ENCODE measurements around the gene ICA1. TPM values are rescaled to one million over a fixed set of nuclear protein-coding genes. Genes with fewer than 3 reads are reported as not detected.
A peak's percentile ranks its signal among the peaks of the same experiment; 100 is the strongest.

Gene ICA1
- total and polyA plus RNA-seq, 5 donors = 36.8 to 98.2 (median 70.3) TPM

- Histone ChIP-seq H3K9me3 (ENCODE audit: control insufficient read depth, low read length) (no peaks in the 10 kb centered on the region), H3K27ac (ENCODE audit: low read length) (no peak overlapping the region), H3K27me3 (ENCODE audit: control insufficient read depth, insufficient read depth) (no peaks in the 10 kb centered on the region), H3K4me3 (ENCODE audit: low read length) (no peak overlapping the region), H3K4me1 (ENCODE audit: control insufficient read depth, insufficient read depth, low read length) (peaks cover 1% of the 10 kb centered on the region)
- intact Hi-C loops (cut with DNase I) = no loop called here
- 62% methylated on average over 3 of the region's 3 CpGs for WGBS
- no peak for DNase-seq
- no peak for ATAC-seq
These were observed 101.7 kb downstream of the ICA1 start for GRCh38 chr7:8160250-8160649.

GRCh38 chr7:8159595-8159994 lies 102.4 kb downstream of the ICA1 start:
- no peaks in the 10 kb centered on the region for H3K9me3 ChIP-seq (ENCODE audit: control insufficient read depth, low read length)
- H3K27me3 ChIP-seq (ENCODE audit: control insufficient read depth, insufficient read depth) = no peaks in the 10 kb centered on the region
- WGBS = 96% methylated on average over 2 of the region's 2 CpGs
- no peak overlapping the region for H3K27ac ChIP-seq (ENCODE audit: low read length)
- ATAC-seq (no peak), DNase-seq (no peak)
- intact Hi-C loops (cut with DNase I) = loop anchor here in 1 of 4 donors (10.0 kb wide), 1 partner anchor 45 kb away; no protein-coding TSS in a partner anchor
- no peaks in the 10 kb centered on the region for H3K4me1 ChIP-seq (ENCODE audit: control insufficient read depth, insufficient read depth, low read length)
- H3K4me3 ChIP-seq (ENCODE audit: low read length) = no peak overlapping the region

- Histone ChIP-seq H3K4me1 (ENCODE audit: control insufficient read depth, insufficient read depth, low read length) (no peaks in the 10 kb centered on the region), H3K27me3 (ENCODE audit: control insufficient read depth, insufficient read depth) (no peaks in the 10 kb centered on the region), H3K4me3 (ENCODE audit: low read length) (no peak overlapping the region), H3K27ac (ENCODE audit: low read length) (no peak overlapping the region), H3K9me3 (ENCODE audit: control insufficient read depth, low read length) (no peaks in the 10 kb centered on the region)
- 93% methylated on average over 1 of the region's 1 CpG for WGBS
- no peak for ATAC-seq
- DNase-seq = no peak
- intact Hi-C loops (cut with DNase I) = loop anchor here in 1 of 4 donors (10.0 kb wide), 1 partner anchor 48 kb away; no protein-coding TSS in a partner anchor
These were observed 104.7 kb downstream of the ICA1 start for GRCh38 chr7:8157296-8157695.

GRCh38 chr7:8155836-8156235 lies 106.1 kb downstream of the ICA1 start:
- DNase-seq (no peak), ATAC-seq (no peak)
- H3K27me3 ChIP-seq (ENCODE audit: control insufficient read depth, insufficient read depth) = no peaks in the 10 kb centered on the region
- intact Hi-C loops (cut with DNase I) = loop anchor here in 1 of 4 donors (10.0 kb wide), 1 partner anchor 49 kb away; no protein-coding TSS in a partner anchor
- H3K9me3 ChIP-seq (ENCODE audit: control insufficient read depth, low read length) = no peaks in the 10 kb centered on the region
- H3K27ac ChIP-seq (ENCODE audit: low read length) = no peak overlapping the region
- H3K4me1 ChIP-seq (ENCODE audit: control insufficient read depth, insufficient read depth, low read length) = no peaks in the 10 kb centered on the region
- no peak overlapping the region for H3K4me3 ChIP-seq (ENCODE audit: low read length)
- 92% methylated on average over 4 of the region's 4 CpGs for WGBS

- no peaks in the 10 kb centered on the region for H3K9me3 ChIP-seq (ENCODE audit: control insufficient read depth, low read length)
- intact Hi-C loops (cut with DNase I) = loop anchor here in 1 of 4 donors (10.0 kb wide), 1 partner anchor 51 kb away; no protein-coding TSS in a partner anchor
- DNase-seq (no peak), ATAC-seq (no peak)
- WGBS = 53% methylated on average over 2 of the region's 2 CpGs
- H3K27me3 ChIP-seq (ENCODE audit: control insufficient read depth, insufficient read depth) = no peaks in the 10 kb centered on the region
- H3K4me3 ChIP-seq (ENCODE audit: low read length) = no peak overlapping the region
- no peaks in the 10 kb centered on the region for H3K4me1 ChIP-seq (ENCODE audit: control insufficient read depth, insufficient read depth, low read length)
- H3K27ac ChIP-seq (ENCODE audit: low read length) = no peak overlapping the region
These were observed 107.7 kb downstream of the ICA1 start for GRCh38 chr7:8154272-8154671.

- ATAC-seq (peak; percentile 51 to 64), DNase-seq (no peak)
- Histone ChIP-seq H3K4me1 (ENCODE audit: control insufficient read depth, insufficient read depth, low read length) (no peaks in the 10 kb centered on the region), H3K4me3 (ENCODE audit: low read length) (no peak overlapping the region), H3K27me3 (ENCODE audit: control insufficient read depth, insufficient read depth) (no peaks in the 10 kb centered on the region), H3K9me3 (ENCODE audit: control insufficient read depth, low read length) (no peaks in the 10 kb centered on the region), H3K27ac (ENCODE audit: low read length) (no peak overlapping the region)
- intact Hi-C loops (cut with DNase I) = loop anchor here in 1 of 4 donors (10.0 kb wide), 1 partner anchor 52 kb away; no protein-coding TSS in a partner anchor
- WGBS = 93% methylated on average over 4 of the region's 4 CpGs
These were observed 109.3 kb downstream of the ICA1 start for GRCh38 chr7:8152489-8153192.

- WGBS = 81% methylated on average over 7 of the region's 7 CpGs
- intact Hi-C loops (cut with DNase I) = loop anchor here in 1 of 4 donors (10.0 kb wide), 1 partner anchor 54 kb away; no protein-coding TSS in a partner anchor
- H3K4me3 ChIP-seq (ENCODE audit: low read length) = no peak overlapping the region
- no peaks in the 10 kb centered on the region for H3K9me3 ChIP-seq (ENCODE audit: control insufficient read depth, low read length)
- DNase-seq (no peak), ATAC-seq (no peak)
- no peak overlapping the region for H3K27ac ChIP-seq (ENCODE audit: low read length)
- H3K27me3 ChIP-seq (ENCODE audit: control insufficient read depth, insufficient read depth) = no peaks in the 10 kb centered on the region
- peaks cover 4% of the 10 kb centered on the region for H3K4me1 ChIP-seq (ENCODE audit: control insufficient read depth, insufficient read depth, low read length)
These were observed 110.7 kb downstream of the ICA1 start for GRCh38 chr7:8151161-8151725.

- H3K9me3 ChIP-seq (ENCODE audit: control insufficient read depth, low read length) = no peaks in the 10 kb centered on the region
- no peaks in the 10 kb centered on the region for H3K27me3 ChIP-seq (ENCODE audit: control insufficient read depth, insufficient read depth)
- H3K4me1 ChIP-seq (ENCODE audit: control insufficient read depth, insufficient read depth, low read length) = peaks cover 4% of the 10 kb centered on the region
- H3K4me3 ChIP-seq (ENCODE audit: low read length) = no peak overlapping the region
- ATAC-seq (peak in 1 of 2 donors; percentile 23), DNase-seq (no peak)
- intact Hi-C loops (cut with DNase I) = no loop called here
- H3K27ac ChIP-seq (ENCODE audit: low read length) = no peak overlapping the region
- WGBS = 41% methylated on average over 4 of the region's 4 CpGs
These were observed 112.7 kb downstream of the ICA1 start for GRCh38 chr7:8149222-8149621.

- Histone ChIP-seq H3K27me3 (ENCODE audit: control insufficient read depth, insufficient read depth) (no peaks in the 10 kb centered on the region), H3K27ac (ENCODE audit: low read length) (no peak overlapping the region), H3K9me3 (ENCODE audit: control insufficient read depth, low read length) (no peaks in the 10 kb centered on the region), H3K4me3 (ENCODE audit: low read length) (no peak overlapping the region), H3K4me1 (ENCODE audit: control insufficient read depth, insufficient read depth, low read length) (peaks cover 4% of the 10 kb centered on the region)
- intact Hi-C loops (cut with DNase I) = no loop called here
- DNase-seq (no peak), ATAC-seq (no peak)
- 78% methylated on average over 11 of the region's 11 CpGs for WGBS
These were observed 114.1 kb downstream of the ICA1 start for GRCh38 chr7:8147760-8148463.

GRCh38 chr7:8146788-8147413 lies 115.1 kb downstream of the ICA1 start:
- Histone ChIP-seq H3K9me3 (ENCODE audit: control insufficient read depth, low read length) (no peaks in the 10 kb centered on the region), H3K4me3 (ENCODE audit: low read length) (no peak overlapping the region), H3K27me3 (ENCODE audit: control insufficient read depth, insufficient read depth) (no peaks in the 10 kb centered on the region), H3K4me1 (ENCODE audit: control insufficient read depth, insufficient read depth, low read length) (peaks cover 4% of the 10 kb centered on the region), H3K27ac (ENCODE audit: low read length) (peak overlapping the region; percentile 2)
- ATAC-seq (peak; percentile 75 to 83), DNase-seq (peak in 1 of 3 donors; percentile 17)
- intact Hi-C loops (cut with DNase I) = no loop called here
- 39% methylated on average over 8 of the region's 8 CpGs for WGBS

All from right cardiac atrium (tissue), 5 donors.